Keratinocyte (primary cell): ENCODE results near the gene RTEL1.

Source experiments
- CTCF ChIP-seq, 3 experiments: IDR thresholded peaks in 1 of 3; conservative IDR thresholded peaks in 1 of 3; optimal IDR thresholded peaks in 1 of 3; 2 replicates in 2 of 3; 3 replicates in 1 of 3; pipeline versions ENCODE3 to v1.5.1; 2011; ENCODE audit warnings: low read length in 3 of 3, mild to moderate bottlenecking in 3 of 3, moderate library complexity in 2 of 3, control low read depth in 1 of 3, inconsistent platforms in 1 of 3; ENCODE audit not compliant: insufficient read depth in 2 of 3; ENCODE audit errors: extremely low read depth in 1 of 3
- EZH2 ChIP-seq: IDR thresholded peaks from one replicate; pipeline ENCODE4 v1.6.1; 2012; ENCODE audit warnings: inconsistent platforms, mild to moderate bottlenecking, low read length, moderate library complexity

DNA sequence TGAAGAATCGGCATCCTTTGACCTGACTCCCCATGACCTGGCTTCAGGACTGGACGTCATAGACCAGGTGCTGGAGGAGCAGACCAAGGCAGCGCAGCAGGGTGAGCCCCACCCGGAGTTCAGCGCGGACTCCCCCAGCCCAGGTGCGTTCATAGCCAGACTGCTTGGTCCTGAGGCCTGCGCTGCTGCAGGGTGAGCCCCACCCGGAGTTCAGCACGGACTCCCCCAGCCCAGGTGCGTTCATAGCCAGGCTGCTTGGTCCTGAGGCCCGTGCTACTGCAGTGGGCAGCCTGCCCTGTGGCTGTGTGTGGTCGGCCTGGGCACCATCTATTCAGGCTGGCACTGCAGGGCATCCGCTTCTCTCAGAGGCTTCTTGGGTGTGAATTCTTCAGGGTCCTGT, 15.8 kb downstream of the RTEL1 start:
- TF ChIP-seq CTCF (optimal IDR thresholded peaks at IDR 0.05 in 1 of 3, IDR thresholded peaks at IDR 0.05 in 1 of 3, conservative IDR thresholded peaks at IDR 0.05 in 1 of 3; ENCODE audit: extremely low read depth in 1 of 3, insufficient read depth in 2 of 3, low read length in 3 of 3): no peak
- no peak for TF ChIP-seq EZH2
